GM20000 (cell line): ENCODE results near the gene RALGAPB.
"Not testable (repeated sequence)": the region's sequence is repeated elsewhere in the genome, so short reads cannot be mapped to it uniquely, and the experiment has no call there.

Experiments used
- DNase-seq: peaks from one replicate; pipeline ENCODE4 v3.0.0; 2012; ENCODE audit warnings: low spot score
- CTCF ChIP-seq: IDR thresholded peaks from 2 replicates; pipeline ENCODE4 v1.5.1; 2012; ENCODE audit warnings: mild to moderate bottlenecking, control low read depth; ENCODE audit errors: extremely low read depth, missing control alignments

RALGAPB gene

GRCh38 chr20:38437796-38438195 is 34.8 kb upstream of the RALGAPB start:
- no peak for DNase-seq
- no peak for TF ChIP-seq CTCF

- not testable (repeated sequence) for DNase-seq
Observed at GRCh38 chr20:38441110-38441509, 31.5 kb upstream of the RALGAPB start.

GRCh38 chr20:38441916-38442315 is 30.7 kb upstream of the RALGAPB start:
- TF ChIP-seq CTCF, result no peak
- no peak for DNase-seq

GRCh38 chr20:38445381-38445796 is 27.3 kb upstream of the RALGAPB start:
- no peak for DNase-seq
- TF ChIP-seq CTCF, result no peak

- no peak for TF ChIP-seq CTCF
- no peak for DNase-seq
Observed at GRCh38 chr20:38445901-38446425, 26.7 kb upstream of the RALGAPB start.

- peak; percentile 78 for TF ChIP-seq CTCF
Observed at GRCh38 chr20:38446441-38447209, 26.0 kb upstream of the RALGAPB start.

GRCh38 chr20:38447251-38447661 is 25.4 kb upstream of the RALGAPB start:
- TF ChIP-seq CTCF, result no peak
- DNase-seq, result no peak

More at GRCh38 chr20:38446441-38447209, 26.0 kb upstream of the RALGAPB start:
- peak; percentile 90 for DNase-seq

- TF ChIP-seq CTCF, result no peak
- peak; percentile 35 for DNase-seq
Observed at GRCh38 chr20:38447931-38448675, 24.5 kb upstream of the RALGAPB start.
